GM12892 (cell line): ENCODE data around the gene ASGR2.

ENCODE experiments used
- DNase-seq: peaks from one replicate; pipeline ENCODE4 v3.0.0; 2011; ENCODE audit not compliant: insufficient read length
- FAIRE-seq: peaks from 2 replicates; lab custom pipeline; 2011; peaks lifted over from hg19 to GRCh38; lab: Jason Lieb, UNC
- POLR2A ChIP-seq: IDR thresholded peaks from 2 replicates; pipeline ENCODE4 v1.6.1; 2011; ENCODE audit warnings: low read depth, low read length, control low read depth
- POLR2AphosphoS5 ChIP-seq: IDR thresholded peaks from 2 replicates; pipeline ENCODE4 v1.6.1; 2011; ENCODE audit warnings: low read depth, low read length, control low read depth
- TAF1 ChIP-seq: IDR thresholded peaks from 2 replicates; pipeline ENCODE4 v1.6.1; 2011; ENCODE audit warnings: low read depth, mild to moderate bottlenecking, control low read depth, low read length, borderline replicate concordance

ASGR2 gene

DNA sequence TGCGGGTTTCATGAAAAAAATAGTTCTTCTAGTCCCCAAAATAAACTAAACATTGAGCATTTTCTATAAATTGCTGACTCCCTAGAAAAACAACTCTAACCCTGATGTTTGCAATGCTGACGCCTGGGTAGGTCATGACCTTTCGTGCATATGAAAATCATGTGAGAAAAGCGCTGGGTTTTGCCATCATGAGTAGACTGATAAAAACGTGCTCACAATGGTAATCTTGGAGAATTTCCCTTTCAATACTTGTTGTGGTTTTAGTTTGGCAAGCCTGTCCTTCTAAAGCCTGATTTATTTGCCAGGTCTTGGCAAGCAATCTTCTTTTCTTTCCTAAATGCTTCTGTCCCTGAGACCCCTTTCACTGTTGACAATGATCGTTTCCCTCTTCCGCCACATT lies 30.5 kb downstream of the ASGR2 start:
- no peak for TF ChIP-seq TAF1
- no peak for TF ChIP-seq POLR2A
- no peak for TF ChIP-seq POLR2AphosphoS5
- no peak for FAIRE-seq
- DNase-seq = no peak

DNA sequence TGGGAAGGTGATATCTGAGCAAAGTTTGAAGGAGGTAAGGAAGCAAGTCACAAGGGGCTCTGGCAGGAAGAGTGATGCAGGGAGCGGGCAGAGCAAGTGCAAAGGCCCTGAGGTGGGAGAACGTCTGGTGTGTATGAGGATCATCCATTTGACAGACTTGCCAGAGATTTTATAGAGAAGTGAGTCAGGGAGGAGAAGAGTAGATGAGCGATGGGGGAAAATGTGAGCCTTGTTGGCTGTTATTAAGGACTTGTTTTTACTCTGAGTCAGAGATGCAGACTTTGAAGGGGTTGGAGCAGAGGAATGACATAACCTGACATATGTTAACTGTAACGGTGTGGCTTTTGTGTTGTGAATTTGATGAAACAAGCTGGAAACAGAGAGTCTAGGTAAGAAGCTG lies 31.0 kb downstream of the ASGR2 start:
- no peak for FAIRE-seq
- TF ChIP-seq POLR2AphosphoS5 = no peak
- no peak for TF ChIP-seq TAF1
- TF ChIP-seq POLR2A = no peak
- DNase-seq = no peak

DNA sequence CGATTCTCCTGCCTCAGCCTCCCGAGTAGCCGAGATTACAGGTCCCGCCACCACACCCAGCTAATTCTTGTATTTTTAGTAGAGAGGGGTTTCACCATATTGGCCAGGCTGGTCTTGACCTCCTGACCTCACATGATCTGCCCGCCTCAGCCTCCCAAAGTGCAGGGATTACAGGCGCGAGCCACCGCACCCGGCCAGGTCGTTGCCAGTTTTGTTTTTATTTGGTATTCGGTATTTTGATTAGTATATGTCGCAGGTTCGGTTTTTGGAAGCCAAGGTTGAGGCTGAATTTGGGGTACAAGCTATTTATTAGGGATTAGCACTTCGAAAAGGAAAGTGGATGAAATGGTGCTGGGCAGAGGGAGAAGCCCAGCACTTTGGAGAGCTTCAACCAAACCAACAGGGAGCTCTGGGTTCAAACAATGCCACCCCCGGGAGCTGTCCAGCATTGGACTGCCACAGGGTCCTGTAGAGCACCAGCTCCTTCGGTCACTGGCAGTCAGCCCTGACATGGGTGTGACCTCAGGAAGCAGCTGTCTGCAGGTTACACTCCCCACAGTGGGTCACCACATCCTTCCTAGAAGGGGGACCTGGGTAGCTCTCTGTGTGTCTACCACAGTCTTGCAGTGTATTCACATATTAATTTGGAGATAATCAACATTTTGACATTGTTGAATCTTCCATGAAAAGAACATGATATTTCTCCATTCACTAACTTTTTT lies 33.1 kb downstream of the ASGR2 start:
- TF ChIP-seq POLR2AphosphoS5 (no peak), TAF1 (no peak), POLR2A (no peak)
- FAIRE-seq = no peak
- DNase-seq = no peak

GRCh38 chr17:7080456-7081041 lies 34.1 kb downstream of the ASGR2 start:
- FAIRE-seq (no peak), DNase-seq (no peak)
- TF ChIP-seq TAF1 (no peak), POLR2A (no peak), POLR2AphosphoS5 (no peak)

- TF ChIP-seq POLR2AphosphoS5 (no peak), POLR2A (no peak), TAF1 (no peak)
- DNase-seq = no peak
- FAIRE-seq = no peak
These were observed 34.8 kb downstream of the ASGR2 start, which contains the start of gene CLEC10A for GRCh38 chr17:7079581-7080455. Gene CLEC10A, minus strand, starts transcription at chr17:7080251. Its CDS starts 1,439 bp downstream, at chr17:7078812.

GRCh38 chr17:7078711-7079110 lies 35.9 kb downstream of the ASGR2 start:
- TF ChIP-seq TAF1 = no peak
- TF ChIP-seq POLR2A = no peak
- no peak for TF ChIP-seq POLR2AphosphoS5
- DNase-seq = no peak
- no peak for FAIRE-seq

- TF ChIP-seq POLR2AphosphoS5 (no peak), POLR2A (no peak), TAF1 (no peak)
- FAIRE-seq (no peak), DNase-seq (no peak)
These were observed 36.6 kb downstream of the ASGR2 start for GRCh38 chr17:7077911-7078546.

GRCh38 chr17:7074931-7075330 lies 39.7 kb downstream of the ASGR2 start:
- TF ChIP-seq TAF1 (no peak), POLR2AphosphoS5 (no peak), POLR2A (no peak)
- DNase-seq = no peak
- no peak for FAIRE-seq

GRCh38 chr17:7072406-7072805 lies 42.2 kb downstream of the ASGR2 start:
- DNase-seq (no peak), FAIRE-seq (no peak)
- TF ChIP-seq POLR2AphosphoS5 = no peak
- TF ChIP-seq TAF1 = no peak

DNA sequence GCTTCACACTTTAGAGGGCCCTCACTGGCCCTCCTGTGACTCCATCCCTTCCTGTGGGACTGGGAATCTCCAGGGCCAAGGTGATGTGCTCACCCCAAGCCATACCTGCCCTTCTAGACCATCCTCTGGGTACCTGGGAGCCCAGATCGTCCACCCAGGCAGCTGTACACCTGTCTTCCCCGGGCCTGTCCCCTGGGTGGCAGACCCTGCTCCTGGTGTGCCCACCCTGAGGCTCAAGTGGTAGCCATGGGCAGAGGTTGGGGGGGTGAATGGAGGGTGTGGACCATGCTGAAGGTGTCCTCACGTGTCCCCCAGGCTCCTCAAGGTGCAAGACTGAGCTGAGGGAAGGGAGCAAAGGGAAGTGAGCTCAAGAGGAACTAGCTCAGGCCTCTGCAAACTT lies 43.9 kb downstream of the ASGR2 start:
- FAIRE-seq (no peak), DNase-seq (no peak)
- TF ChIP-seq POLR2AphosphoS5 (no peak), TAF1 (no peak), POLR2A (no peak)

DNA sequence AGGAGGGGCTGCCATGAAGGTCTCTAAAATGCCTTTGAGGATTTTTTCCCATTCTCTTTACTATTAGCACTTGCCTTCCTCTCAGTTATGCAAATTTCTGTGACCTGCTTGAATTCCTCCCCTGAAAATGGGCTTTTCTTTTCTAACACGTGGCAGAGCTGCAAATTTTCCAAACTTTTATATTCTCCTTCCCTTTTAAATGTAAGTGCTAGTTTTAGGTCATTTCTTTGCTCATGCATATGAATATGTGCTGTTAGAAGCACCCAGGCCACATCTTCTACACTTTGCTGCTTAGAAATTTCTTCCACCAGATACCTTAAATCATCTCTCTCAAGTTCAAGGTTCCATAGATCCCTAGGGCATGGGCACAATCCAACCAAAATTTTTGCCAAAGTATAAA lies 46.4 kb downstream of the ASGR2 start:
- FAIRE-seq (no peak), DNase-seq (no peak)
- TF ChIP-seq TAF1 (no peak), POLR2A (no peak), POLR2AphosphoS5 (no peak)

GRCh38 chr17:7067198-7067597 lies 47.4 kb downstream of the ASGR2 start:
- no peak for FAIRE-seq
- no peak for TF ChIP-seq POLR2A
- TF ChIP-seq POLR2AphosphoS5 = no peak
- no peak for TF ChIP-seq TAF1
- DNase-seq = no peak
